ENCODE measurements around the gene ABCA5.
"Not testable (repeated sequence)": the region's sequence is repeated elsewhere in the genome, so short reads cannot be mapped to it uniquely, and the experiment has no call there.

The ABCA5 gene

DNA sequence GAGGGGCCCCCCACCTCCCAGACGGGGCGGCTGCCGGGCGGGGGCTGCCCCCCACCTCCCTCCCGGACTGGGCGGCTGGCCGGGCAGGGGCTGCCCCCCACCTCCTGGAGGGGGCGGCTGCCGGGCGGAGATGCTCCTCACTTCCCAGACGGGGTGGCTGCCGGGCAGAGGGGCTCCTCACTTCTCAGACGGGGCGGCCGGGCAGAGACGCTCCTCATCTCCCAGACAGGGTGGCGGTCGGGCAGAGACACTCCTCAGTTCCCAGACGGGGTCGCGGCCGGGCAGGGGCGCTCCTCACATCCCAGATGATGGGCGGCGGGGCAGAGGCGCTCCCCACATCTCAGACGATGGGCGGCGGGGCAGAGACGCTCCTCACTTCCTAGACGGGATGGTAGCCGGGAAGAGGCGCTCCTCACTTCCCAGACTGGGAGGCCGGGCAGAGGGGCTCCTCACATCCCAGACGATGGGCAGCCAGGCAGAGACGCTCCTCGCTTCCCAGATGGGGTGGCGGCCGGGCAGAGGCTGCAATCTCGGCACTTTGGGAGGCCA lies 130.8 kb downstream of the ABCA5 start:
- DNase-seq = not testable (repeated sequence)

Data from NCI-H524 treated with DMSO at 0.1 percent for 48 hours (cell line).